ENCODE measurements around the gene TCEAL7.

DNA sequence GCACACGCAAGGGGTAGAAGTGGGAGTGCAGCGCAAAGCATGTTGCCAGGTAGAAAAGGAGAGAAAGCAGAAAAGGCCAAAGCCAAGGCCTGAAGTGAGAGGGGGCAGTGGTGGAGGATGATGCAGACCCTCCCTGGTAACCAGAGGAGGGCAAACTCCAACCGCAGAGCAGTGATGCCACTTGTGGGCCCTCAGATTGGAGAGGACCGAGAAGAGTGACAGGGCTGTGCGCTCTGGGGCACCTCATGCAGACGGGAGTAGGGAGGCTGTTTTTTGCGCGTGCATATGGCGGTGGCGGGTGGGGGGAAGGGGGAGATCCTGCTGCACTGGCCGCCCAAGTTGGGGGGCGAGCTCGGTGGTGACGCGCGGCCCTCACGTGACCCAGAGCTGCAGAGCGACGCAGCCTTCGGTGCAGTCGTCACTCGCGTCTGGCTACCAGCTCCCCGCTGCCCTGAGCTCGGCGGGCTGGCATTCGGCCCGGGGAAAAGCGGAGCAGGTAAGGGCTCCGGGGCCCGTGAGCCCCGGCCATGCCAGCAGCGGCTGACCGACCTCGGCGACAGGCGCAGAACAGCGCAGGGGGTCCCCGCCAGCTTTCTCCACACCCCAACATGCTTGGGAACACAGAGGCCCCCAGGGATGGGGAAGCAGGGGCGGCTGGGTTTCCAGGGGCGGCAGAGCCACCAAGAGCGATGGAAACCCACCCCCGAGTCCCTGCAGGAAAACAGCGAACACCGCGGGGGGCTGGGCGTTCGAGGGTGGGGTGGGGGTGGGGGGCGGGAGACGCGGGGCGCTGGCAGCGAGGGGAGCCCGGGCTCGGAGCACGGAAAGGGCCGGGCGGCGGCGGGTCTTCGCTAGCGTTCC lies 46.3 kb downstream of the TCEAL7 start, which contains the start of gene BEX3:
- TF ChIP-seq CTCF (conservative IDR thresholded peaks at IDR 0.05; ENCODE audit: low read depth, low read length) (no peak), EZH2 (IDR thresholded peaks at IDR 0.05; ENCODE audit: low read length, unreplicated experiment) (no peak)
